NCI-H146 (cell line): ENCODE measurements around the gene NALCN.
"Not testable (repeated sequence)": the region's sequence is repeated elsewhere in the genome, so short reads cannot be mapped to it uniquely, and the experiment has no call there.

Experiments used
- DNase-seq: peaks from one replicate; lab custom pipeline; 2025; lab: John Stamatoyannopoulos, UW

Gene NALCN

DNA sequence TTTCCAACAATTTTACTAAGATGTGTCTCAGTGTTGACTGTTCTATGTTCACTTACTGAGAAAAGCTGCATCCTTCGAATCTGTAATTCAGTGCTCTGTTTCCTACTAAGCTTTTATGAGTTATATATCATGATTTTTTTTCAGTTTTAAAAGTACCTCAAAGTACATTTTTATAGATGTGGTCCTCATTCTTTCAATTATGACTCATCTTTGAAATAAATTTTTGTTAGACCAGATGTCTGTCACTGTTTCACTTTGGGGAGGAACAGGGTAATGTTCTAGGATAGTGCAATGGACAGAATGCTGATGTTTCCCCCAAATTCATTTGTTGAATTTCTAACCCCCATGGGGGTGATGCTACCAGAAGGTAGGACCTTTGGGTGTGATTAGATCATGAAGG is 74.8 kb downstream of the NALCN start:
- no peak for DNase-seq

DNA sequence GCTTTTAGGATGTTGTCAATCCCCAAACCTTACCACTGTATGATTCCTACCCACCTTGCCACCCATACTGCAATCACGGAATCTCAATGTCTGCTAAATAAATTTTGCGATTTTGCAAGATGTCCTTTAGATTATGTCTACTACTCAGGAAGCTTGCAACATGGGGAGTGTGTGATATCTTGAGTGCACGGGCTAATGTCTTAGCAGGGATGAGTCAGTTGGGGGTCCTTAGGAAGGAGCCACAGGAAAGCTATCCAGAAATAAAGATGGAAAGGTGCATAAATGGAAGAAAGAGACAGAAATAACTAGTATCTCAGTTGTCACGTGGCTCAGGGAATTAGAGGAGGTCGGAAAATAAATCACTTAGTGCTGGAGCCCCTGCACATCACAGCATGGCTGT is 77.1 kb downstream of the NALCN start:
- no peak for DNase-seq

DNA sequence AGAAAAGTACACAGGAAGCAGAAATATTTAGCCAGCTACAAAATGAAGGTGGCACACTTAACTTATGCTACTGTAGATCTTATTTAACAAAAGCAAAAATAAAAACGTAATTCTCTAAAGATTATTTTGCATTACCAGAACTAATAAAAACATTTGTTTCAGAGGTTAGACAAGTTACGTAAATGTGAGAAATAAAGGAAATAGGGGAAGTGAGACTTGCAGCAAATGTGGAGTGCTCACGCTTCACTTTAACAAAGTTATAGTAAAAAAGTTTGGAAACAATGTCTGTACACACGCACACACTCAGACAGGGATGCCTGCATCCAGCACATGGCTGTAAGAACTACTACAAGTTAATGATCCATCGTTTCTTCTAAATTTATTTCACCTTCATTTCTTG is 83.7 kb downstream of the NALCN start:
- no peak for DNase-seq

DNA sequence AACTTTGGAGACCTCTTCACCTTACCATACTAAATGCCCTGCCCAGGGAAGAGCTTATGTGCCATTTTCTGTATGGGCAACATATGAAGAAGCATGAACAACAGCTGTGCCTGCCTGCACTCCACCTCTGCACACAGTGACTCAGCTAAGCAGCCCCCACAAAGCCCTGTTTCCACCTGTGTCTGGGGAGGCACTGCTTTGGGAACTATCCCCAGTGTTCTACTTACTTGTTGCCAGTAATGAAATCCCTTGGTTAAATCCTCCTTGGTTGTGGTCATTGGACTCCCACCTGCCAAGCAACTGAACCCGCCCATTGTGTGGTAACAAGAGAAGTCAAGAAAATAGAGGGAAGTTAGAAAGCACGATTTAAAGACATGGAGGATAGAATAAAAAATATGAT is 84.6 kb downstream of the NALCN start:
- DNase-seq, result no peak

DNA sequence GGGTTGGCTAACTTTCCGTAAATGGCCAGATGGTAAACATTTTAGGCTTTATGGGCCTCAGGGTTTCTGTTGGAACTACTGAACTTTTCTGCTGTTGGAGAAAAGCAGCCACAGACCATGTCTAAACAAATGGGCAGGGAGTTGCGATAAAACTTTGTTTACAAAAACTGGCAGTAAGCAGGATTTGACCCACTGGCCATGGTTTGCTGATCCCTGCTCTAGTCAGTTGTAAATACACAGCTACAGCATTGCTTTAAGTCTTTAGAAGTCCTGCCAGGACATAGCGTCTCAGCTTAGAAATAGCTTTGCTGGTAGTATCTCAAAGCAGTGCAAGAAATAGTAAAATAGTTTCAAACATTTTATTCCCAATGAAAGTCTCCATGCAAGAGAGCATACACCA is 88.4 kb downstream of the NALCN start:
- DNase-seq, result no peak

DNA sequence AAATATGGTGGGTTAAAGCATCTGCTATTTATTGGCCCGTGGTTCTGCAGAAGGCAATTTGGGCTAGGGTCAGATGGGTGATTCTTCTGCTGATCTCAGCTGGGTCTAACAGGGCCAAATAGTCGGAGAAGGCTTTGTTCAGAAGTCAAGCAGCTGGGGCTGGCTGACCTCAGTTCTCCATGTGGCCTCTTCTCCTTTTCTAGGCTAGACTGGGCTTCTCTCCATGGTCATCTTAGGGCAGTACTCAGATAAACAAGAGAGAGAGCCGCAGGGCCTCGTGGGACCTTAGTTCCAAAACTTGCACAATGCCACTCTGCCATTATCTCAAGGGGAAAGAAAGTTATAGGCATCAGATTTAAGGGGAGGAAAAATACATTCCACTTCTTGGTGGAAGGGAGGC is 89.6 kb downstream of the NALCN start:
- no peak for DNase-seq

DNA sequence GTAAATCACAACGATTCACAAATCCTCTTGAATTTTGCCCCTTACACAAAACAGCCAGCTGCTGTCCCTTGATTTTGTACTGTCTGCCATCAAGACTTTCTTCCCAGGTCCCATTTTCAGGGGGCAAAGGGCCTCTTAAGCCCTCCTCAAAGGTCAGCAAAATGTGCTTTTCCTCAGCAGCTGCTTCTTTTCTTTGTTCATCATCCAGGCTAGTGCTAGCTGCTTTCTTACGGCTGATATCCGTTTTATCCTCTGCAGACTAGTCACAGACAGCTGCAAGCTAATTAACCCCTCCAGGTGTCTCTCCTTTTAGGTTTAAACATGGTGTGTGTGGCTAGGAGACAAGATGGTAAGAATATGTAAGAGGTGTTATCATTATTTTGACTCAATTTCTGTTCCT is 90.9 kb downstream of the NALCN start:
- peak; percentile 90 for DNase-seq

DNA sequence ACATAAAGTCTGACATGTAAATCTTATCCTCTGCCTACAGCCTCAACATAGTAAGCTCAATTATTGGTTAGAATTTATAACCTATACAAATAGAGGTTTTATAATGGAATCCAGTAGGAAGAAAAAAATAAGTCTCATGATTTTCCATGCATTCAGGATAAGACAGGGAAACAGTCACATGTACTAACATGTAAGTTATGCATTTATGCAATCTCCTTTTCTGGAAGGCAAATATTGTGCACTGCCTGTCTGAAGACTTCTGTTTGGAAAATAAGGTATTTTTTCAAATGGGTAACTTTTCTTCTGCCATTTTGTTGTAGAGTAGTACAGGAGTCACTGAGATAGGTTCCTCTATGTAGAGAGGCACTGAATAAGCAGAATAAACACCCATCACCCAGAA is 92.7 kb downstream of the NALCN start:
- DNase-seq, result no peak

DNA sequence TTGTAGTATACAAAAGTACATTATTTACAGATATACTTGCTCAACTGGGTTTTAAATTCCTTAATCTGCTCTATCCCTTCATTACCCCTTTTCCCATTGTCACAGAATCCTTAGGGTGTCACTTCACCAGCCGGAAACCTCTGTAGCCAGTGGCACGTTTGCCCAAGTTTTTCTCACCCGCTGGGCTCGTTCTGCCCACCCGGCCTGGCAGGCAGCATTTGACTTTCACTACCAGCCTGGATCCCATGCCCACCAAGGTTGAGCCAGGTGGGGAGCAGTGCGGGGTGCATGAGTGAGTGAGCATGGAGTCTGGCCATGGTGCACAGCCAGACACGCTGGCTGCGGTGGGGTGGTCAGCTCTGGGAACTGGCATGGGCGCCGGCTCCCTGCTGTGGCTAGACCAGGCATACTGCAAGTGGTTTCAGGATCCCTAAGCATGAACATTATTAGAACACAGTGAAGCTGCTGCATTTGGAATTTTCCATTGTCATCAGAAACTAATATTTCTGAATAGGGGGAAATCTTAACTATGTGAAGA is 98.3 kb downstream of the NALCN start:
- DNase-seq, result no peak

DNA sequence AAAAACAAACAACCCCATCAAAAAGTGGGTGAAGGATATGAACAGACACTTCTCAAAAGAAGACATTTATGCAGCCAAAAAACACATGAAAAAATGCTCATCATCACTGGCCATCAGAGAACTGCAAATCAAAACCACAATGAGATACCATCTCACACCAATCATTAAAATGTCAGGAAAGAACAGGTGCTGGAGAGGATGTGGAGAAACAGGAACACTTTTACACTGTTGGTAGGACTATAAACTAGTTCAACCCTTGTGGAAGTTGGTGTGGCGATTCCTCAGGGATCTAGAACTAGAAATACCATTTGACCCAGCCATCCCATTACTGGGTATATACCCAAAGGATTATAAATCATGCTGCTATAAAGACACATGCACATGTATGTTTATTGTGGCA is 102.8 kb downstream of the NALCN start:
- DNase-seq, result not testable (repeated sequence)

DNA sequence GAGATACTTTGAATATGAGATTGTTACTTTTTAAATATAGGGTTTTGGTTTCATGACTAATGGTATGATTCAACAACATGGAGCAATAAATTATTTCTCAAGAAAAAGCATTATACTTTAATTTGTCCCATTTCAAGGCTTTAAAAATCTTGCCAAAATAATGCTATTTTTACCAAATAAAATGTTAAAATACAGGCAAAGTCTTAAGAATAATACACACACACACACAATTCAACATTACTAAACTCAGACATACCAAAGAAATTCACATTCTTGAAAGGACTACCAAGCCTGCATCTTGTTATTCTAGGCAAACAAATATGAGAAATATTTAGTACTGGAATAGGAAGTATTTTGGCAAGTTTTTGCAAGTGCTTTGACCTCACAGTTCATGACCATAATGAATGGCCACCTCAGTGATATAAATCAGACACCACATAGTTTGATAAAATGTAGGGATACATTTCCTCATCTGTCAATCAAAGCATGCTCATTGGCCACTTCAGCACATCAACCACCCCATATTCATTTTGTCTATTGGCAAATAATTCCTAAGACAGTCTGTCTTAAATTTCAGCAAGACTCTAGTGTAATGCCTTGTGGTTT is 107.2 kb downstream of the NALCN start:
- DNase-seq, result no peak

DNA sequence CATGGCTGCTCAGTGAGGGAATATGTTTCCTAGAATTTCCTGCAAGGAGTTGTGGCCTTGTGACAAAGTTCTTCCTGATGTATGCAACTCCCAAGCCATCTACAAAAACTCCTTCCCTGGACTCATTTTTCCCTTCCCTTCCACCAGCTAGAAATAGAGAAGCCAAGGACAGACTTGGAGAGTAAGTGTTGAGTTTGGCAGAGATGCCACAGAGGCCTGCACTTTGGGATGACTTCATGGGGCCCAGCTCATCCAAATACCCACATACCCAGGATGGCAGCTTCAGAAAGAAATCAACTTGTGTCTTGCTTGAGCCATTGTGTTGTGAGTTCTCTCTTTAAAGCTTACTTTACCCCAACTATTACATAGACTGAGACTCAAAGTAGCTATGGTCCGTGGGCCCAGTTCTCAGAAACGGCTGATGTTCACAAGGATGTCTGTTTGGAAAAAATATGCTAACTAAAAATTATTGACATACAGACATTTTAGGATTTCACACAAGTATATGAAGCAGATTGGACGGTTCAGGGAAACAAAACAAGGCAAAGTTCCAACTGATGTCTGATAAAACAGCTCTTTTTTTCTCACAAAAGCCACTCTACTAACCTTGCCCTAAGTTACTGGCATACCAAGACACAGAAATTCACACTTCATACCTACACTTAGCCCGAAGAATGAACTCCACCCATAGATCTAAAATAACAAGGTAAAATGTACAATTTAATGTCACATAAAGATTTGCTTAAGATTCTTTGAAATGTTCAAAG is 107.9 kb downstream of the NALCN start:
- DNase-seq, result no peak

DNA sequence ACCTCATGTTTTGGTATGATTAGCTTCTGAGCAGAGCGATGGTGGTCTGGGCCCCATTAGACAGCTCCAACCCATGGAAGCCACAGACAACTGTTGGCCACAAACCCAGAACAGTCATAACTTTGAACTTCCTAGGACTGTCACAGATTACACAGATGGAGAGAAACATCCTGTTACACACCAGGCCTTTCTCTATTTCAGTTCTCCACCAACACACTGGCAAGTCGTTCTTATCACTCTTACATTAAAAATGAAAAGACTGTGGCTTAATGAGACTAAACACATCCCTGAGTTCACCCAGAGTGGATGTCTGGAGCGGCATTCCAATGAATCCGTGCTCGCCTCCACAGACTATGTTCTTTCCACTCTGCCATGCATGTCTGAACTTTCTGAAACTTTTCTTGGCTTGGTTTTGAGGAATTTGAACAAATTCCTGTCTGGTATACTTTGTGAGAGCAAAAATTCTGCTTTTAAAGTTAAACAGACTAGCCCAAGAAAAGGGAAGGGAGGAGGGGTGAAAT is 109.1 kb downstream of the NALCN start:
- DNase-seq, result no peak

DNA sequence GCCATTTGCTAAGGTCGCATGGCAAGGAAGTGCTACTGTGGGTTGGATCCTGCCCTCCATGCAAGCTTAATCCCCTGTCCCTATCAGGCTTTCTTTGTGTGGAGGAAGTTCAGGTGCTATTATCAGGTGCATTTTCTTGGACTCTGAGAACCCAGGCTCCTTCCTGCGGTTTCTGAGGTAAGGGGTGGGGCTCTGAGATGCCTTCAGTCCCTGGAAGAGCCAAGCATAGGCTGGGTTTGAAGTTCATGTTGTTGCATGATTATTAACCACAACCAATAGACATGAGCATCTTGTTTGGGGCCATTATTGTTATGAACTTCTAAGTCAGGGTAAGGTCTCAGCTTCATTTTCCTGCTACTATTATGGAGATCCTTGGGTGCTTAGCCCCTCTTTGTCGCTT is 109.5 kb downstream of the NALCN start:
- no peak for DNase-seq

DNA sequence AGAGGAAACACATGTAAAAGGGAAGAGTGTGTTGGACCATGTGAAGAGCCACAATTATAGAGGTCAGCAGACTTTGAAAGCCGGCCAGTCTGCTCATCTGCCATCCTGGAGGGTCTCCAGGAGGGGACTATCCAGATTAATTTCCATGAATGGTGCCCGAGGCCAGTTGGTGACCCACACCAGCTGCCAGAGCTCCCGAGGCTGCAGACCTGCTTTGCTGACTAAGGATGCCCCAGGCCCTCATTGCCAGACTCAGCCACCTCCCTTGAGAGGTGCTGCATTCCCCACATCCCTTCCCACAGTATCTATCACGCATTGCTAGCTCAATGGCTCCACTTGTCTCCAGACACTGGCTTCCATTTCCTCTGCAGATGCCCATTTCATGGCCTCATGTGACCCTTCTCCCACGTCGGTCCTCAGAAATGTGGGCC is 110.3 kb downstream of the NALCN start:
- DNase-seq, result no peak

DNA sequence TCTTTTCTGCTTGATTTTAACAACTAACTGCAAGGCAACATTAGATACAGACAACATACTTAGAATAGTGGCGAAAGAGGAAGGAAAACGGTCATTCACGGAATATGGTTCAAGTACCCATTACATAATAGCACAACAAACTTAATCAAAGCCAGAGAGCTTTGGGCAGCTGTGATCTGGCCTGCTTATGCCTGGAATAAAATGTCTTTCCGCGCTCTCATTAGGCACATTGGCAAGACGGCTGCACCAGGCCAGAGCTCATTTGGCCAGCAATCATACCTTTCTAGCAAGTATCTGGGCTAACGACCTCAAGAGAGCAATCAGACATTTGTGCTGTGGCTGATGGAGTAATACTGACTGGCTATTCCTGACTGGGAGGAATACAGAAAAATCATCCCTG is 112.8 kb downstream of the NALCN start:
- no peak for DNase-seq

DNA sequence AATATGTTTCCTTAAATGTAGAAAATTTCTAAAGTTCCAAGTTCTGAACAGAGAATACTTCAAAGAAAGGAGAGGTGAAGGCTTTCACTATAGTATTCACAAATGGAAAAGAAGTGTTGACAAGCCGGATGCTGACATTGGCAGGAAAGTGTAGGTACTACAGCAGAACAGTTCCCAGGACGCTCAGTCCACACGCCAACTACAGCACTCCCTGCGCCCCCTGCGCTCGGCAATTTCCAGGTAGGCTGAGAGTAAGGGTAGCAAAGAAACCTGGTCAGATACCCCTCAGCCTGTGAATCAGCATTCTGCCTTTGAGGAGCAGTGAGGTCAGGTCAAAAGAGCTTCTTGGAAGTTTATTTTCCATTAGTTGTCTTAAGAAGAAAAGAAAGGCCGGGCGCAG is 115.3 kb downstream of the NALCN start:
- DNase-seq, result no peak

DNA sequence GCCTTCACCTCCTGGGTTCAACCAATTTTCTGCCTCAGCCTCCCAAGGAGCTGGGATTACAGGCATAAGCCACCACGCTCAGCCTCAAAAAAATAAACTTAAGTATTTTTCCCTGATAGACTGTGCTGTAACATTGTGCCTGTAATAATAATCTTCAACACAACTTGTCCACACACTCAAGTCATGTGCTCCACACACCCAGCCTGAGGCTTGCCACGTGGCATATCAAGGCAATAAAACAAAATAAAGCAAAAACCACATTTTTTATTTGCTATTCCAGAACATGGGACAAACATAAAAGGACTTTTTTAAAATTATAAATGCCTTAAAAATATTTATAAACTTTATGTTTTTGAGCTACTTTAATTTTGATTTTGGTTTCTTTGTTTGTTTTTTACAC is 115.8 kb downstream of the NALCN start:
- DNase-seq, result no peak

DNA sequence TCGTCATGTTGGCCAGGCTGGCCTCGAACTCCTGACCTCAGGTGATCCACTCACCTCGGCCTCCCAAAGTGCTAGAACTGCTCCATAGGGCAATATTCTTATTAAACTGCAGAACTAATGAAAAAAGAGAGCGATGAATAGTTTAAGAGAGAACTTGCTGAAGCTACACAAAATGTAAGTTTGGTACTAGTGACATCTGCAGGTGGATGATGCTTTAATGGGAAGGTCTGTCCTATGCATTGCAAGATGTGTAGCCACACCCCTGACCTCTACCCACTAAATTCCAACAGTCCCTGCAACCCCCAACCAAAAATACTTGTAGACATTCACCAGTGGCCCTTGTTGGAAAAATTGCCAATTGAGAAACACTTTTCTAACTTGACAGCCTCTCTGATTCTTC is 117.8 kb downstream of the NALCN start:
- no peak for DNase-seq

DNA sequence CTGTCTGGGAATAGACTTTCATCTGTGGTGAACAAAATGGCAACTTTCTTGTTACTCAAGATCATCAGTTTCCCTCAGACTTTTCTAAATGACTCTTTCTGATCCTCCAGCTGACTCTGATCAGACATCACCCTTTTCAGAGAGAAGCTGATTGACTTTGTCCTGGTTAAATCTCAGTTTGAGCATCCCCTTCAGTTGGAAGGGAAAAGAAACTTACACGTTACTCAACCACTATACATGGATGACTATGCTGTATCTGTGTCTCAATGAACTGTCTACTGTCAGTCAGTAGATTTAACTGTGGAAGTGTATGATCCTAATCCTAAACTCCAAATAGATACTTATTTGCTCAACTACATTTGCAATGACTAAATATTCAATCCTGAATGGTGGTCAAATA is 118.5 kb downstream of the NALCN start:
- DNase-seq, result no peak

DNA sequence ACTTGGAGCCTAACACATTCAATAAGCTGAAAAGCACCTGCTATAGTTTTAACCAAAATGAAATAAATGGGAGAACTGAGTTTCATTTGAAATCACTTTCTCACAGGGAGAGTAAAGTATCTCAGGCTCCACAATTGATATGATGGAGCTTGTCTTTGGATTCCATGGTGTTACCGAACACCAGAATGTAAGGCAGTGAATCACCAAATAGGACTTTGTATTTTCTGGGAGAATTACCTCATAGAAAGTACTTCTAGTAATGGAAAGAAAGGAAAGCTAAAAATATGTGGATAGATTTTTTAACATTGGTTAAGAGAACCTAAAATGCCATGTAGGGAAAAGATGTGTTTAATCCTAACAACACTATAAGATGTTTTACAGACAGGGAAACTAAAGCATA is 123.6 kb downstream of the NALCN start:
- no peak for DNase-seq

DNA sequence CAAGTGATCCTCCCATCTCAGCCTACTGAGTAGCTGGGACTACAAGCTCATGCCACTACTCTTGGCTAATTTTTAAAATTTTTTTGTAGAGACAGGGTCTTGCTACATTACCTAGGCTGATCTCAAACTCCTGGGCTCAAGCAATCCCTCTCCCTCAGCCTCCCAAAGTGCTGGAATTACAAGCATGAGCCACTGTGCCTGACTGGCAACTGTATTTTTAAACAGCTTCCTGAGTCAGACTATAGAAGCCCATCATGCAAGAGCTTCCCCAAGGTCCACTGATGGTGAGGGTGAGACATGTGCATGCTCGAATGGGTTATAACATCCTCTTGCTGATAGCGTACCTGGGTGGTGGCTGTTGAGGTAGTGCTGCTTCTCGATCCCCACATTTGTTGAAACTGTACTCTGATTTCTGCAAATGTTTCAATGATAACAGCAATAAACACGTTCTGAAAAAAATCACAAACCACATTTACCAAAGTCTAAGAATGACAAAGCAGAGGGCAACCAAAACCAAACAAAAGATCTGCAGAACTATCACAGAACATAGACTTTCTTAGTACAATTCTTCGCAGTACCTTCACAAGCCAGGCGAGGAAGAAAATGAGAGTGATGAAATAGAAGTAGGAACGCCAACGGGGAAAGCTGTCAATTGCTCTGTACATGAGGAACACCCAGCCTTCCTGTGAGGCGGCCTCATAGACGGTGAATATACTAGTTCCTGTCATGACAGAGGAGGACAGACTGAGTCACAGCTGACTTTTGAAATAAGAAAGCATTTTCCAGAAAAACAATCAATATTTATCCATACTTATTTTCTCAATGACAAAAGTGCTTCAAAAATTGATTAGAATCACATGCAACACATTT is 124.4 kb downstream of the NALCN start:
- no peak for DNase-seq

DNA sequence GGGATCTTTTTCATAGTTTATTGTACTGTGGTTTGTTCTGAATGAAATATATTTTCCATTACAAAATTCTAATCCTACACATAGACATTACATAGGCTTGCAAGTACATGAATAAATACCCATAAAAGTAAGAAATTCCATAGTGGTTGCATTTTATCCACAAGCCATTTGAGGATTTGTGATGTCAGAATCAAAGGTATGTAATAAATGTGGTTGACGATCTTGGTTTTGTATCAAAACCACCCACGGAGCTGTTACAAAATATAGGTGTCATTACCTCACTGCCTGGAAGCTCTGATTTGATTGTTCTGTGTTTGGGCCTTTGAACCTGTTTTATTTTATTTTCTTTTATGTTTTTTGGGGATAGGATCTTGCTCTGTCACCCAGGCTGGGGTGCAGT is 125.1 kb downstream of the NALCN start:
- no peak for DNase-seq
